HG03175 (cell line): ENCODE data around the gene GCN1.
"Not testable (repeated sequence)": the region's sequence is repeated elsewhere in the genome, so short reads cannot be mapped to it uniquely, and the experiment has no call there.

ENCODE experiments used
- ATAC-seq: cut with Tn5 transposase; IDR thresholded peaks from one replicate; pipeline ENCODE4 v1.9.1; 2021; ENCODE audit warnings: mild to moderate bottlenecking, moderate library complexity; ENCODE audit not compliant: unreplicated experiment

The GCN1 gene

GRCh38 chr12:120193286-120193685, 1.2 kb downstream of the GCN1 start:
- not testable (repeated sequence) for ATAC-seq

GRCh38 chr12:120190985-120191480, 3.5 kb downstream of the GCN1 start:
- no peak for ATAC-seq

DNA sequence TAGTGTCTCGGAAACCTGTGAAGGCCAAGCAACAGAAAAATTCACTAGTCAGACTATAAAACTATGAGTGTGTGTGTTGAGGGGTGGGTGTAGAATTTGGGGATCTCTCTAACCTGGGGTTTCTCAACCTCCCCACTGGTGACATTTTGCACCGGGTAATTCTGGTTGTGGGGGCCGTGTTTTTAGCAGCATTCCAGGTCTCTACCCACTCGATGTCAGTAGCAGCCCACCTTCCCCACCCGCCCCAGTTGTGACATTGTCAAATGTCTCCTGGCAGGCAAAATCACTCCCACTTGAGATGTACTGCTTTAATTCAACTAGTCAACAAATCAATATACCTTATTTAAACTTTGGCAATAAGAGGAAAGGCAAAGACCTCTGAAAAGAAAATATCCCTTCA, 4.1 kb downstream of the GCN1 start:
- no peak for ATAC-seq

DNA sequence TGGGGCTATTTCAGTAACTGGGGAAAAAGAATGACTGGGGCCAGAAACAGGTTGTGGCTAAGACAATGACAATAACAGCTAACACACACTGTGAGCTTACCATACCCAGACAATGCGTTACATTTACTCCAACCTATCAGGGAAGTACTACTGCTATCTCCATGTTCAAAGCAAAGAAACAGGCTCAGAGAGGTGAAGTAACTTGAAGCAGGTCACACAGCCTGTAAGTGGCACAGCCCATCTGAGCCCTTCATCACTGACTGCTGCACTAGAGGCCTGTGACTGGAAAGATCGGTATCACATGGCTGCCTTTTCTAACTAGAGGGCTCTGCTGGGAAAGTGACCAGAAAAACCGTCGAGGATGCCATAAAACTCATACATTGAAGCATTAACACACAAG, 7.9 kb downstream of the GCN1 start:
- no peak for ATAC-seq

- ATAC-seq = no peak
Observed at GRCh38 chr12:120183211-120183631, 11.3 kb downstream of the GCN1 start.

- no peak for ATAC-seq
Observed at GRCh38 chr12:120181991-120182631, 12.4 kb downstream of the GCN1 start.

GRCh38 chr12:120180975-120181374, 13.5 kb downstream of the GCN1 start:
- ATAC-seq = no peak

DNA sequence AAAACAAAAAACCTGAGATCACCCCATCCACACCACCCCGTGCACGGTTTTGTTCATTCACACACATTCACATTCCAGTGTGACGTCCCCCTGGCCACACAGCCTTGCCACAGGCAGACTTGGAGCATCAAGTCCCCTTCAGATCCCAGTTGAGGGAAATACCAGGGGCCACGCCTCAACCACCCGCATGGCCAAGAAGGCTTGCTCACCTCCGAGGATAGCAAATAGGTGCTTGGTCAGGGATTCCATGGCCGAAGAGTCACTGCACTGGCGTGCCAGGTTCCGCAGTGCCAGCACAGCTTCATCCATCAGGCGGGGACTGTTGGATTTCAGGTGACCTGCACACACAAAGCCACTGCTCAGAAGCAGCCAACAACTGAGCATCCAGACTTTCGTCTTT, 19.0 kb downstream of the GCN1 start:
- ATAC-seq = no peak

- ATAC-seq = no peak
Observed at GRCh38 chr12:120175062-120175461, 19.5 kb downstream of the GCN1 start.

GRCh38 chr12:120172053-120172452, 22.5 kb downstream of the GCN1 start:
- ATAC-seq = no peak

GRCh38 chr12:120170631-120171030, 23.9 kb downstream of the GCN1 start:
- ATAC-seq = no peak

- ATAC-seq = no peak
Observed at GRCh38 chr12:120169946-120170345, 24.6 kb downstream of the GCN1 start.

- ATAC-seq = no peak
Observed at GRCh38 chr12:120168337-120168736, 26.2 kb downstream of the GCN1 start.

- no peak for ATAC-seq
Observed at GRCh38 chr12:120167529-120168095, 26.9 kb downstream of the GCN1 start.

GRCh38 chr12:120164293-120164692, 30.2 kb downstream of the GCN1 start:
- ATAC-seq = no peak

DNA sequence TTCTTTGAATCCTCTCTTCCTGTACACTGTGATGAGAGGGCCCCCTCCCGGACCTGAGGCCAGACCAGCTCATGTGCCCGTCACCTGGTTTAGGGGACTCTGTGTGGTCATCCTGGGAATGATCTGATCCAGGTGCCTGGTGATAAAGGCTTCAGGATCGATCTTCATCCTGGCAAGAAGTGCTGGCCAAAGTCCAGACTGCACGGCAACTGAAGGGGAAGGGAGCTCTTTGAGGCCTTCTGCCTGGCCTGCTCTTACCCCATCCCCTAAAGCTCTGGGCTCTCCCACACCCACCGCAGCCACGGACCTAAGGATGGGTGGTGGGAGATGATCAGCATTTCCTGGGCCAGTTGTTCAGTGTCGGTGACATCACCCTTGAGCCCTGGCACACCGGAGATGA, 31.8 kb downstream of the GCN1 start:
- no peak for ATAC-seq

GRCh38 chr12:120161852-120162251, 32.7 kb downstream of the GCN1 start:
- ATAC-seq = no peak

DNA sequence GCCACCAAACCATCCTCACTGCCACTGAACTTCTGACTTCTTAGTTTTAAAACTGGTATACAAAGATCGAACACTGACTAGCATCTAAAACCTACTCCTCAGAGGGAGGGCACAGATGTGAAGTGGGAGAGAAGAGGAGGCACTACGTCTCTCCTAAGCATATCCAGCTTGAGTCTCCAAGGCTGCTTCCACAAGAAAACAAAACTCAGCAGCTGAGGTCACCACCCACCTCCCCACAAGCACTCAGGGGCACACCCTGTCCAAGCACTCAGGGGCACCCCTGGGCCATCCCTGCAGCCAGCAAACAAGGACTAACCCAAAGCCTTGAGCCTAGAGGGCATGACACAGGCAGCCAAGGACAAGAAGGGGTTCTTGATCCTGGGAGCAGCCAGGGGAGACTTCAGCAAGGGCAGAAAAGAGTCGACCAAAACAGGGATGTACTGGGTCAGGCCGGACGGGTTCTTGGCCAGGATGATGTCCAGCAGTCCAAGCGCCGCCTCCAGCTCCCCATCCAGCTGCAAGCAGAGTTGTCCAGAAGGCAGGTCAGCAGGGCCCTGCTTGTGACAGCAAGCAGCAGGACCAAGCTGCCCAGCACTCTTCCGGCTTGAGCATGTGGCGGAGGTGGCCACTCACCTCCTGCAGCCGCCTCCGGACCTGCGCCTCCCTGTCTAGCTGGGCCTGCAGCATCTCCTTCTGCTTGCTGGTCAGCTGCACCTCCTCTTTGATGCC, 34.8 kb downstream of the GCN1 start:
- no peak for ATAC-seq

DNA sequence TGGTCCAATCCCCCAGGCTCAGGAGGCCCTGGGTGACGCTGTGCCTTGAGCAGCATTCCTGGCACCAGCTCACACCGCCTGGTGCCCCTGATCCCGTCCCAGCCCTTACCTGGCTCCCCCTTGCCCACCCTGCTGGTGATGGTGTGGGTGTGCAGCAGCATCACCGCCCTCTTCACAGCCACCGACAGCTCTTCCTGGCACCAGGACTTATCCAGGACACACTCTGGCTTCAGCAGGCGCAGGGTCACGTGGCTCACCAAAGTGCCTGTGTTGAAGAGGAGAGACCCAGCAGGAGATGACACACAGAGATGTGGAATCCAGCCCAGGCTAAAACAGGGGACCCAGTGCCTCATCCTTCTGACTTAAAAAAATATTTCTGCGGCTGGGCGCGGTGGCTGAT, 36.2 kb downstream of the GCN1 start:
- no peak for ATAC-seq

GRCh38 chr12:120157678-120158077, 36.8 kb downstream of the GCN1 start:
- no peak for ATAC-seq

- no peak for ATAC-seq
Observed at GRCh38 chr12:120156315-120157259, 37.9 kb downstream of the GCN1 start.
